ENCODE results near the gene SNX27. TPM values are rescaled to one million over a fixed set of nuclear protein-coding genes. Genes with fewer than 3 reads are reported as not detected.

Gene SNX27
- total and polyA plus RNA-seq, 12 donors = 6.0 to 46.7 (median 24.1) TPM

- Histone ChIP-seq H3K36me3 (replicated peaks in 1 of 2) (peaks cover 0 to 6% of the 10 kb centered on the region in 2 donors), H3K9me3 (replicated peaks in 1 of 3) (no peaks in the 10 kb centered on the region), H3K27ac (no peak overlapping the region), H3K4me1 (replicated peaks in 1 of 2) (no peaks in the 10 kb centered on the region), H3K4me3 (no peak overlapping the region), H3K27me3 (no peaks in the 10 kb centered on the region)
- intact Hi-C loops (cut with DNase I) = no loop called here
- DNase-seq = no peak
- 78 to 100% (median 95%) methylated on average over 2 of the region's 2 CpGs for WGBS, 4 donors
- TF ChIP-seq CTCF (IDR thresholded peaks at IDR 0.05) = no peak
- TF ChIP-seq POLR2A (IDR thresholded peaks at IDR 0.05) = no peak
These were observed 72.3 kb downstream of the SNX27 start for GRCh38 chr1:151684128-151684527.

- Histone ChIP-seq H3K4me1 (replicated peaks in 1 of 2) (no peaks in the 10 kb centered on the region), H3K27ac (no peak overlapping the region), H3K27me3 (no peaks in the 10 kb centered on the region), H3K36me3 (replicated peaks in 1 of 2) (peaks cover 0 to 6% of the 10 kb centered on the region in 2 donors), H3K9me3 (replicated peaks in 1 of 3) (no peaks in the 10 kb centered on the region), H3K4me3 (no peak overlapping the region)
- intact Hi-C loops (cut with DNase I) = no loop called here
- TF ChIP-seq CTCF (IDR thresholded peaks at IDR 0.05) = no peak
- TF ChIP-seq POLR2A (IDR thresholded peaks at IDR 0.05) = no peak
- no peak for DNase-seq
- whole genome bisulfite sequencing, 4 donors = 83 to 92% (median 91%) methylated on average over 2 of the region's 2 CpGs
These were observed 74.7 kb downstream of the SNX27 start for GRCh38 chr1:151686561-151686960.

- TF ChIP-seq CTCF (IDR thresholded peaks at IDR 0.05) (no peak), POLR2A (IDR thresholded peaks at IDR 0.05) (no peak)
- no peak overlapping the region for H3K4me3 ChIP-seq
- no peak for DNase-seq
- H3K9me3 ChIP-seq (replicated peaks in 1 of 3) = no peaks in the 10 kb centered on the region
- intact Hi-C loops (cut with DNase I) = no loop called here
- no peaks in the 10 kb centered on the region for H3K4me1 ChIP-seq (replicated peaks in 1 of 2)
- 79 to 84% (median 80%) methylated on average over 4 of the region's 4 CpGs for WGBS, 4 donors
- H3K36me3 ChIP-seq (replicated peaks in 1 of 2) = peaks cover 0 to 20% of the 10 kb centered on the region in 2 donors
- no peaks in the 10 kb centered on the region for H3K27me3 ChIP-seq
- no peak overlapping the region for H3K27ac ChIP-seq
These were observed 77.6 kb downstream of the SNX27 start for GRCh38 chr1:151689494-151689893.

GRCh38 chr1:151692226-151692625 is 80.4 kb downstream of the SNX27 start:
- H3K27me3 ChIP-seq = no peaks in the 10 kb centered on the region
- intact Hi-C loops (cut with DNase I) = no loop called here

More at GRCh38 chr1:151692226-151692625, 80.4 kb downstream of the SNX27 start:
- Histone ChIP-seq H3K4me1 (replicated peaks in 1 of 2) (no peaks in the 10 kb centered on the region), H3K36me3 (replicated peaks in 1 of 2) (peaks cover 0 to 36% of the 10 kb centered on the region in 2 donors), H3K27ac (no peak overlapping the region), H3K9me3 (replicated peaks in 1 of 3) (no peaks in the 10 kb centered on the region), H3K4me3 (no peak overlapping the region)
- no peak for DNase-seq
- TF ChIP-seq POLR2A (IDR thresholded peaks at IDR 0.05) (no peak), CTCF (IDR thresholded peaks at IDR 0.05) (no peak)
- WGBS, 4 donors = 76 to 85% (median 84%) methylated on average over 3 of the region's 3 CpGs
